SK-N-SH (cell line): ENCODE results near the gene IDH3A. TPM values are rescaled to one million over a fixed set of nuclear protein-coding genes. Genes with fewer than 3 reads are reported as not detected.

ENCODE experiments used
- CTCF ChIA-PET: fragments of 300-600, 350-600 bp; formaldehyde crosslinking; extraction: SDS; loops from one replicate; lab custom pipeline; 2021; lab: Yijun Ruan, JAX
- POLR2A ChIA-PET: fragments of 350-600 bp; sonication (Branson Sonifier 250); formaldehyde crosslinking; extraction: SDS; loops from one replicate; lab custom pipeline; 2020; ENCODE audit warnings: antibody characterized with exemption, inconsistent platforms; lab: Yijun Ruan, JAX
- DNase-seq: peaks from one replicate; pipeline ENCODE4 v3.0.0; 2012
- H2AFZ ChIP-seq: fragments of 200-600 bp; sonication (generic); 2 replicates; pipeline ENCODE4 v1.8.1; 2016; ENCODE audit warnings: antibody characterized with exemption, mild to moderate bottlenecking, low read depth
- H3F3A ChIP-seq: fragments of 200-600 bp; sonication (generic); replicated peaks from 2 replicates; pipeline ENCODE3; 2016; ENCODE audit warnings: antibody characterized with exemption, mild to moderate bottlenecking; ENCODE audit not compliant: insufficient read depth
- H3K27ac ChIP-seq, 2 experiments: fragments of 200-500 bp in 1 of 2; fragments of 200-600 bp in 1 of 2; sonication (Bioruptor generic) in 1 of 2; sonication (generic), shearing (Covaris generic) in 1 of 2; 2 replicates each; pipeline versions ENCODE4 v1.5.1 to v1.6.1; 2014 to 2016; ENCODE audit warnings: low read depth in 2 of 2, inconsistent platforms in 1 of 2, low read length in 1 of 2, mild to moderate bottlenecking in 1 of 2, mixed read lengths in 1 of 2
- H3K27me3 ChIP-seq: fragments of 200-600 bp; sonication (generic), shearing (Covaris generic); 2 replicates; pipeline ENCODE4 v1.6.1; 2016; ENCODE audit warnings: mixed run types; ENCODE audit not compliant: insufficient read depth
- H3K36me3 ChIP-seq, 2 experiments: fragments of 200-500 bp in 1 of 2; fragments of 200-600 bp in 1 of 2; sonication (Bioruptor generic) in 1 of 2; sonication (generic) in 1 of 2; replicated peaks in 1 of 2; 2 replicates each; pipeline versions ENCODE3 to v1.5.1; 2014 to 2016; ENCODE audit warnings: low read length in 1 of 2, mild to moderate bottlenecking in 1 of 2; ENCODE audit not compliant: insufficient read depth in 2 of 2, control insufficient read depth in 1 of 2
- H3K4me1 ChIP-seq, 2 experiments: fragments of 200-500 bp in 1 of 2; fragments of 200-600 bp in 1 of 2; sonication (Bioruptor generic) in 1 of 2; sonication (generic), shearing (Covaris generic) in 1 of 2; 2 replicates each; pipeline versions ENCODE4 v1.5.1 to v1.6.1; 2014 to 2016; ENCODE audit warnings: low read depth in 1 of 2, low read length in 1 of 2, mixed run types in 1 of 2; ENCODE audit not compliant: insufficient read depth in 2 of 2, control insufficient read depth in 1 of 2
- H3K4me2 ChIP-seq: fragments of 200-600 bp; sonication (generic), shearing (Covaris generic); 2 replicates; pipeline ENCODE4 v1.6.1; 2017; ENCODE audit warnings: mixed run types
- H3K4me3 ChIP-seq, 2 experiments: fragments of 200-500 bp in 1 of 2; fragments of 200-600 bp in 1 of 2; sonication (Bioruptor generic) in 1 of 2; sonication (generic), shearing (Covaris generic) in 1 of 2; 2 replicates each; pipeline versions ENCODE4 v1.5.1 to v1.8.1; 2014 to 2016; ENCODE audit warnings: low read depth in 2 of 2, inconsistent platforms in 1 of 2, low read length in 1 of 2, mild to moderate bottlenecking in 1 of 2, mixed read lengths in 1 of 2, moderate library complexity in 1 of 2
- H3K79me2 ChIP-seq: fragments of 200-600 bp; sonication (generic); 2 replicates; pipeline ENCODE4 v1.8.1; 2017; ENCODE audit warnings: mild to moderate bottlenecking; ENCODE audit not compliant: insufficient read depth
- H3K9ac ChIP-seq: fragments of 200-600 bp; sonication (generic); 2 replicates; pipeline ENCODE4 v1.6.1; 2017; ENCODE audit warnings: mixed run types
- H3K9me2 ChIP-seq: fragments of 200-600 bp; sonication (generic); 2 replicates; pipeline ENCODE4 v1.6.1; 2017; ENCODE audit warnings: mixed run types
- H3K9me3 ChIP-seq: fragments of 200-600 bp; sonication (generic); 2 replicates; pipeline ENCODE4 v1.6.1; 2017; ENCODE audit warnings: mixed run types, mild to moderate bottlenecking, moderate library complexity
- H4K20me1 ChIP-seq: fragments of 200-600 bp; sonication (generic); 2 replicates; pipeline ENCODE4 v1.6.1; 2017; ENCODE audit warnings: mild to moderate bottlenecking, mixed run types; ENCODE audit not compliant: insufficient read depth
- EP300 ChIP-seq, 2 experiments: IDR thresholded peaks; 2 replicates each; pipeline versions ENCODE4 v1.4.0 to v1.6.1; 2012; ENCODE audit warnings: borderline replicate concordance in 1 of 2, low read depth in 1 of 2, low read length in 1 of 2
- EZH2phosphoT487 ChIP-seq: fragments of 200-600 bp; sonication (generic); IDR thresholded peaks from 2 replicates; pipeline ENCODE4 v1.6.1; 2017; ENCODE audit warnings: low read depth, mixed run types, mild to moderate bottlenecking, antibody characterized with exemption, moderate library complexity, borderline replicate concordance
- FOSL2 ChIP-seq: IDR thresholded peaks from 2 replicates; pipeline ENCODE4 v1.4.0; 2012; ENCODE audit warnings: low read depth, mild to moderate bottlenecking, moderate library complexity, borderline replicate concordance
- FOXM1 ChIP-seq: IDR thresholded peaks from 2 replicates; pipeline ENCODE4 v1.4.0; 2012; ENCODE audit warnings: low read depth, mild to moderate bottlenecking
- GABPA ChIP-seq: IDR thresholded peaks from 2 replicates; pipeline ENCODE4 v1.4.0; 2012; ENCODE audit warnings: low read depth, mild to moderate bottlenecking
- NFIC ChIP-seq: IDR thresholded peaks from 2 replicates; pipeline ENCODE4 v1.4.0; 2012; ENCODE audit warnings: borderline replicate concordance
- POLR2AphosphoS5 ChIP-seq: IDR thresholded peaks from 2 replicates; pipeline ENCODE4 v1.6.1; 2012; ENCODE audit warnings: low read depth, low read length
- RAD21 ChIP-seq: IDR thresholded peaks from 2 replicates; pipeline ENCODE4 v1.6.1; 2012; ENCODE audit warnings: mild to moderate bottlenecking, low read length
- RCOR1 ChIP-seq: fragments of 150-350 bp; IDR thresholded peaks from 2 replicates; pipeline ENCODE4 v1.6.1; 2017; ENCODE audit warnings: antibody characterized with exemption, low read length
- RXRA ChIP-seq: IDR thresholded peaks from 2 replicates; pipeline ENCODE4 v1.4.0; 2012; ENCODE audit warnings: low read depth, mild to moderate bottlenecking, borderline replicate concordance
- SMC3 ChIP-seq: IDR thresholded peaks from 2 replicates; pipeline ENCODE4 v1.6.1; 2012; ENCODE audit warnings: low read depth, low read length, improper control_type of control experiment
- TAF1 ChIP-seq: IDR thresholded peaks from 2 replicates; pipeline ENCODE4 v1.6.1; 2012; ENCODE audit warnings: low read depth, mild to moderate bottlenecking, low read length, moderate library complexity, borderline replicate concordance
- USF1 ChIP-seq: IDR thresholded peaks from 2 replicates; pipeline ENCODE4 v1.4.0; 2012; ENCODE audit warnings: low read depth, borderline replicate concordance
- ZBTB33 ChIP-seq: IDR thresholded peaks from 2 replicates; pipeline ENCODE4 v1.4.0; 2012; ENCODE audit warnings: low read depth, borderline replicate concordance
- WGBS: methylation state at CpG from one replicate; pipeline ENCODE4 v1.1.6; 2017; ENCODE audit warnings: low lambda C conversion rate; 5-methylcytosine and 5-hydroxymethylcytosine counted together
- polyA plus RNA-seq, 3 experiments: library from polyadenylated mRNA; depleted of rRNA; stranded (reverse); fragments of >200 nt; gene quantifications; 2 replicates each; pipeline ENCODE4 v1.2.3, GENCODE V29; 2012

IDH3A gene
- polyA plus RNA-seq, 1 of the 3 experiments (the other 2 are of a cell fraction) = 33.2 TPM

GRCh38 chr15:78213425-78213750, 64.2 kb downstream of the IDH3A start:
- no peaks in the 10 kb centered on the region for H3F3A ChIP-seq
- no peak overlapping the region for H3K4me3 ChIP-seq
- peaks cover 20 to 32% of the 10 kb centered on the region in 2 experiments; a peak in 3 of 4 replicates for H3K4me1 ChIP-seq
- no peaks in the 10 kb centered on the region for H4K20me1 ChIP-seq
- ChIA-PET POLR2A (no interaction called here), CTCF (interaction anchor here (3.3 to 4.3 kb wide), 2 partner anchors 18 to 26 kb away, joined by 18 to 22 read pairs; no protein-coding TSS in a partner anchor)
- H3K79me2 ChIP-seq = no peaks in the 10 kb centered on the region
- H2AFZ ChIP-seq = no peak overlapping the region
- no peak overlapping the region for H3K27ac ChIP-seq
- no peaks in the 10 kb centered on the region for H3K9me3 ChIP-seq
- H3K27me3 ChIP-seq = no peaks in the 10 kb centered on the region
- no peaks in the 10 kb centered on the region for H3K9me2 ChIP-seq
- no peak overlapping the region for H3K9ac ChIP-seq
- DNase-seq = no peak
- 100% methylated on average over 1 of the region's 6 CpGs for WGBS
- no peak for TF ChIP-seq SMC3
- TF ChIP-seq EP300 (IDR thresholded peaks at IDR 0.05; ENCODE audit: borderline replicate concordance in 1 of 2, low read depth in 1 of 2, low read length in 1 of 2) = no peak
- TF ChIP-seq EZH2phosphoT487 = no peak
- no peak for TF ChIP-seq POLR2AphosphoS5
- TF ChIP-seq USF1 = no peak
- peak overlapping the region; percentile 58; the same call in 1 of the 2 replicates for H3K4me2 ChIP-seq
- H3K36me3 ChIP-seq = no peaks in the 10 kb centered on the region

GRCh38 chr15:78213956-78214355, 64.8 kb downstream of the IDH3A start:
- no peak overlapping the region for H3K4me2 ChIP-seq
- H3K4me3 ChIP-seq = no peak overlapping the region
- H2AFZ ChIP-seq = no peak overlapping the region
- H3K9me3 ChIP-seq = no peaks in the 10 kb centered on the region
- no peaks in the 10 kb centered on the region for H3K79me2 ChIP-seq
- no peak for DNase-seq
- TF ChIP-seq RCOR1 = no peak
- TF ChIP-seq POLR2AphosphoS5 = no peak
- no peak for TF ChIP-seq FOXM1
- no peak for TF ChIP-seq FOSL2
- TF ChIP-seq NFIC = no peak
- no peak for TF ChIP-seq ZBTB33
- TF ChIP-seq GABPA = no peak
- TF ChIP-seq RAD21 = no peak
- TF ChIP-seq TAF1 = no peak
- no peak for TF ChIP-seq RXRA
- TF ChIP-seq EP300 (IDR thresholded peaks at IDR 0.05; ENCODE audit: borderline replicate concordance in 1 of 2, low read depth in 1 of 2, low read length in 1 of 2) = no peak
- TF ChIP-seq, all 33 proteins: peak for 0
- Histone ChIP-seq H3K27ac (no peak overlapping the region), H3K9ac (no peak overlapping the region), H3K27me3 (no peaks in the 10 kb centered on the region), H3K36me3 (no peaks in the 10 kb centered on the region), H3F3A (no peaks in the 10 kb centered on the region), H4K20me1 (no peaks in the 10 kb centered on the region), H3K4me1 (peaks cover 20 to 31% of the 10 kb centered on the region in 2 experiments; a peak in 3 of 4 replicates), H3K9me2 (no peaks in the 10 kb centered on the region)
- CTCF ChIA-PET = interaction anchor here (4.3 kb wide), 1 partner anchor 26 kb away, joined by 22 read pairs; no protein-coding TSS in a partner anchor
- 88% methylated on average over 4 of the region's 4 CpGs for WGBS
- POLR2A ChIA-PET = no interaction called here
